ENCODE results near the gene ZNF423.

ZNF423 gene

GRCh38 chr16:49483251-49483650, 372.7 kb downstream of the ZNF423 start:
- no peak for DNase-seq (ENCODE audit: extremely low read depth, insufficient read length)
- Histone ChIP-seq H3K36me3 (ENCODE audit: control insufficient read depth, insufficient read depth, low read length) (no peaks in the 10 kb centered on the region), H3K4me3 (replicated peaks; ENCODE audit: low read depth, low read length) (no peak overlapping the region), H3K27me3 (replicated peaks; ENCODE audit: control insufficient read depth, insufficient read depth, low read length) (no peaks in the 10 kb centered on the region)
- no peak for TF ChIP-seq CTCF (IDR thresholded peaks at IDR 0.05; ENCODE audit: insufficient read depth, low read length, poor library complexity, severe bottlenecking)

- DNase-seq (ENCODE audit: extremely low read depth, insufficient read length): no peak
- Histone ChIP-seq H3K27me3 (replicated peaks; ENCODE audit: control insufficient read depth, insufficient read depth, low read length) (no peaks in the 10 kb centered on the region), H3K36me3 (ENCODE audit: control insufficient read depth, insufficient read depth, low read length) (no peaks in the 10 kb centered on the region), H3K4me3 (replicated peaks; ENCODE audit: low read depth, low read length) (no peak overlapping the region)
- TF ChIP-seq CTCF (IDR thresholded peaks at IDR 0.05; ENCODE audit: insufficient read depth, low read length, poor library complexity, severe bottlenecking): no peak
Measured at GRCh38 chr16:49482690-49483089, 373.2 kb downstream of the ZNF423 start.

- H3K27me3 ChIP-seq (replicated peaks; ENCODE audit: control insufficient read depth, insufficient read depth, low read length): peaks cover 1% of the 10 kb centered on the region; the same call in 1 of the 2 replicates
- no peaks in the 10 kb centered on the region for H3K36me3 ChIP-seq (ENCODE audit: control insufficient read depth, insufficient read depth, low read length)
- TF ChIP-seq CTCF (IDR thresholded peaks at IDR 0.05; ENCODE audit: insufficient read depth, low read length, poor library complexity, severe bottlenecking): no peak
- DNase-seq (ENCODE audit: extremely low read depth, insufficient read length): no peak
- H3K4me3 ChIP-seq (replicated peaks; ENCODE audit: low read depth, low read length): no peak overlapping the region
Measured at GRCh38 chr16:49478616-49479015, 377.3 kb downstream of the ZNF423 start.

GRCh38 chr16:49478107-49478506, 377.8 kb downstream of the ZNF423 start:
- TF ChIP-seq CTCF (IDR thresholded peaks at IDR 0.05; ENCODE audit: insufficient read depth, low read length, poor library complexity, severe bottlenecking): no peak
- Histone ChIP-seq H3K36me3 (ENCODE audit: control insufficient read depth, insufficient read depth, low read length) (no peaks in the 10 kb centered on the region), H3K4me3 (replicated peaks; ENCODE audit: low read depth, low read length) (no peak overlapping the region), H3K27me3 (replicated peaks; ENCODE audit: control insufficient read depth, insufficient read depth, low read length) (peaks cover 1% of the 10 kb centered on the region; the same call in 1 of the 2 replicates)
- DNase-seq (ENCODE audit: extremely low read depth, insufficient read length): no peak

GRCh38 chr16:49477250-49477895, 378.5 kb downstream of the ZNF423 start:
- H3K4me3 ChIP-seq (replicated peaks; ENCODE audit: low read depth, low read length): no peak overlapping the region
- no peak for TF ChIP-seq CTCF (IDR thresholded peaks at IDR 0.05; ENCODE audit: insufficient read depth, low read length, poor library complexity, severe bottlenecking)
- peaks cover 1% of the 10 kb centered on the region; the same call in 1 of the 2 replicates for H3K27me3 ChIP-seq (replicated peaks; ENCODE audit: control insufficient read depth, insufficient read depth, low read length)
- H3K36me3 ChIP-seq (ENCODE audit: control insufficient read depth, insufficient read depth, low read length): no peaks in the 10 kb centered on the region
- no peak for DNase-seq (ENCODE audit: extremely low read depth, insufficient read length)

GRCh38 chr16:49474741-49475140, 381.2 kb downstream of the ZNF423 start:
- no peaks in the 10 kb centered on the region for H3K36me3 ChIP-seq (ENCODE audit: control insufficient read depth, insufficient read depth, low read length)
- no peak for TF ChIP-seq CTCF (IDR thresholded peaks at IDR 0.05; ENCODE audit: insufficient read depth, low read length, poor library complexity, severe bottlenecking)
- no peak overlapping the region for H3K4me3 ChIP-seq (replicated peaks; ENCODE audit: low read depth, low read length)
- DNase-seq (ENCODE audit: extremely low read depth, insufficient read length): no peak
- peaks cover 1% of the 10 kb centered on the region; the same call in 1 of the 2 replicates for H3K27me3 ChIP-seq (replicated peaks; ENCODE audit: control insufficient read depth, insufficient read depth, low read length)
